GM18951 (cell line): ENCODE measurements around the gene DOCK2.

ENCODE experiments used
- POLR2A ChIP-seq: IDR thresholded peaks from 4 replicates; pipeline ENCODE4 v1.6.1; 2011; ENCODE audit warnings: mild to moderate bottlenecking; ENCODE audit not compliant: insufficient read length, insufficient read depth; ENCODE audit errors: extremely low read depth
- in situ Hi-C: fragments of 300-500 bp; cut with MboI; formaldehyde crosslinking; loops from one replicate; pipeline ENCODE4 v1.12.0; 2022; ENCODE audit warnings: low sequenced_read_pairs, mixed read lengths, inconsistent platforms; ENCODE audit not compliant: unreplicated experiment

DOCK2 gene

GRCh38 chr5:170112876-170113521 is 475.9 kb downstream of the DOCK2 start:
- TF ChIP-seq POLR2A, result no peak
- in situ Hi-C loops, result no loop called here

GRCh38 chr5:170113522-170113900 is 476.4 kb downstream of the DOCK2 start:
- in situ Hi-C loops, result no loop called here

DNA sequence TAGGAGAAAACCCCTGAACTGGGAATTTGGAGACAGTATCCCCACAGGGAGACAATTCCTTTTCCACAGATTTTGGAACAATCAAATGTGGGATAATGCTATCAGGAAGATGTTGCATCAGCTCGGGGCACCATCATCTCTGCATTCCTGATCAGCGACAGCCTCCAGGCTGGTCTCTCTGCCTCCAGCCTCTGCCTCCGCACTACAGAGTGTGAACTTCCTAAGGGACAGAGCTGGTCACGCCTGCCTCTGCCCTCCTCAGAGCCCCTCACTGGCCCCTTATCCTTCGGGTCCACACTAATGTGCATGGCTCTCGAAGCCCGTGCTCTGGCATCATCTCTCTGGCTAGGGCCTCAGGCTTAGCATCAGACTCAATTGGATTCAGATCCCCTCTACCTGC is 477.2 kb downstream of the DOCK2 start:
- in situ Hi-C loops, result no loop called here
- TF ChIP-seq POLR2A, result no peak

More at GRCh38 chr5:170113522-170113900, 476.4 kb downstream of the DOCK2 start:
- no peak for TF ChIP-seq POLR2A

- in situ Hi-C loops, result no loop called here
- TF ChIP-seq POLR2A, result no peak
Measured at GRCh38 chr5:170115925-170116324, 478.9 kb downstream of the DOCK2 start.

DNA sequence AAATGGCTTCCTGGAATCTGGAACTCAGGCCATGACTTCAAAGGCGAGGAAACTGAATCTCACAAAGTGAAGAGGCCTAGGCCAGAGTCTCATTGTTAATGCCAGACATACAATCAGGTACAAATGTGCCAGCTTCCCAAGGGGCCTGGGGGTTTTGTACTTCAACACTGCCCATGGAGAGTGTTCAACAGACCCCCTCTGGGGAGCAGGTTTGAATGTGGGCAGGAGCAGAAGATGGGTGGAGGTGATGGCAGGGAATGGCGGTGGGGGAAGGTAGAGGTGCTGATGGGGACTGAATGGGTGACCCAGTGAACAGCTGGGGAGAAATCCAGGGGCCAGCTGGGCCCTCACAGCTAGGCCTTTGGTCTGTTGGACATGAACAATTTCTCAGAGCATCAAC is 480.7 kb downstream of the DOCK2 start:
- in situ Hi-C loops, result no loop called here

DNA sequence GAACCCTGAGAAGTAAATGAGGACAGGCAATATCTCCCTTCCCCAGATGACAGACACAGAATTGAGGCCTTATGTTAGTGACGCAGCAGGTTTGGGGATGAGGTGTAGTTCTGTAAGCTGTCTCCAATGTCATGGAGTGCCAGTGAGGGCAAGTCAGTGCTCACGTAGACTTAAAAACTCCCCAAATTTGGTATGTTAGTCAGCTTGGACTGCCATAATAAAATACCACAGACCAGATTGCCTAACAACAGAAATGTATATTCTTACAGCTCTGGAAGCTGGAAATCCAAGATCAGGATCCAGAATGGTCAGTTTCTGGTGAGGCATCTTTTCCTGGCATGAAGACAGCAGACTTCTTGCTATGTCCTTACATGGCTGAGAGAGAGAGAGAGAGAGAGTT is 483.5 kb downstream of the DOCK2 start:
- TF ChIP-seq POLR2A, result no peak
- in situ Hi-C loops, result no loop called here

More for the DNA sequence above, 480.7 kb downstream of the DOCK2 start:
- no peak for TF ChIP-seq POLR2A

- TF ChIP-seq POLR2A, result no peak
- in situ Hi-C loops, result no loop called here
Measured at GRCh38 chr5:170121321-170121720, 484.2 kb downstream of the DOCK2 start.

DNA sequence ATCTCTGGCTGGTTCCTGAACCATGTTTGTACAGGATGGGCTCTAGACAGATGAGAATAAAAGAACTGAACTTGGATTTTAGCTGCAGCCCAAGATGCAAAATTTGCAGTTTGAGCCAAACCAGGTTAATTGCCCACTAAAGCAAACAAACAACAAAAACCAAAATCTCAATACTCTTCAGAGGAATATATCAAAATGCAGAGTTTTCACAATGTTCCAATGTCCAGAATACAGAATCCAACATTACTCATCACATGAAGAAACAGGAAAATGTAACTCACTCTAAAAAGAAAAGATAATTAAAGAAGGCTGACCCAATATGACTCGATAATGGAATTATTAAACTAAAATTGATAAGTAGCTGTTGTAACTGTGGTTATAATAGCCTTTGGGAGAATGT is 489.0 kb downstream of the DOCK2 start:
- TF ChIP-seq POLR2A, result no peak
- in situ Hi-C loops, result no loop called here

- in situ Hi-C loops, result no loop called here
- no peak for TF ChIP-seq POLR2A
Measured at GRCh38 chr5:170126626-170127025, 489.6 kb downstream of the DOCK2 start.

- in situ Hi-C loops, result no loop called here
- TF ChIP-seq POLR2A, result no peak
Measured at GRCh38 chr5:170131235-170131634, 494.2 kb downstream of the DOCK2 start.

- in situ Hi-C loops, result no loop called here
- no peak for TF ChIP-seq POLR2A
Measured at GRCh38 chr5:170132269-170132975, 495.3 kb downstream of the DOCK2 start.
